Measurements from ENCODE around the gene GPR157.
"Not testable (repeated sequence)": the region's sequence is repeated elsewhere in the genome, so short reads cannot be mapped to it uniquely, and the experiment has no call there.

Gene GPR157, protein sequence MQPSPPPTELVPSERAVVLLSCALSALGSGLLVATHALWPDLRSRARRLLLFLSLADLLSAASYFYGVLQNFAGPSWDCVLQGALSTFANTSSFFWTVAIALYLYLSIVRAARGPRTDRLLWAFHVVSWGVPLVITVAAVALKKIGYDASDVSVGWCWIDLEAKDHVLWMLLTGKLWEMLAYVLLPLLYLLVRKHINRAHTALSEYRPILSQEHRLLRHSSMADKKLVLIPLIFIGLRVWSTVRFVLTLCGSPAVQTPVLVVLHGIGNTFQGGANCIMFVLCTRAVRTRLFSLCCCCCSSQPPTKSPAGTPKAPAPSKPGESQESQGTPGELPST

GRCh38 chr1:9128520-9129265 lies at the start of gene GPR157:
TSS of gene GPR157 (minus strand) at chr1:9129102. CDS start at chr1:9129027, 75 bp downstream.
- peak; percentile 83 for DNase-seq

- DNase-seq, result no peak
Measured at GRCh38 chr1:9174762-9175161, 45.9 kb upstream of the GPR157 start.

- no peak for DNase-seq
Measured at GRCh38 chr1:9174243-9174642, 45.3 kb upstream of the GPR157 start.

DNA sequence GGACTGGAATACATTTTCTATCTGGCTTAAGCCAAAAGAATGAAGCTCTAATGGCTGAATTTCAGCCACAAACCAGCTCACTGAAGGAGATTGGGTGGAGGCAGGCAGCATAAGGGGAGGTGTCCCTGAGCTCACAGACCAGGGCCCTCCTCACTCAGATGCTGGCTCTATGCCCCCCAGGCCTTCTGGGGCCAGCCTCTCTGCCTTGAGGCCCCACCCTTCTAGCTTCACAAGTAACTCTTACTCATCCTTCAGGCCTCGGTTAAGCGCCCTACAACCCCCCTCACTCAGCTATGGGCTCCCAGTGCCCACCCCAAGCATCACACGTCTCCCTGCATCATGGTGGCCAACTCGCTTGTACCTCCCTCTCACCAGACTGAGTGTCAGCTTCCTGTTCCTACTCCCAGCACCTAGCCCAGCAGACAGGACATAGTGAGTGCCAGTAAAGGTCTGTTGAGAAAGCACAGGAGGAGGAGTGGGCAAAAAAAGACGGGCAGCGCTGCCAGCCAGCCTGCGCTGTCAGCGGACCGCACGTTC lies 40.8 kb upstream of the GPR157 start:
- no peak for DNase-seq

- DNase-seq, result no peak
Measured at GRCh38 chr1:9167638-9168037, 38.7 kb upstream of the GPR157 start.

DNA sequence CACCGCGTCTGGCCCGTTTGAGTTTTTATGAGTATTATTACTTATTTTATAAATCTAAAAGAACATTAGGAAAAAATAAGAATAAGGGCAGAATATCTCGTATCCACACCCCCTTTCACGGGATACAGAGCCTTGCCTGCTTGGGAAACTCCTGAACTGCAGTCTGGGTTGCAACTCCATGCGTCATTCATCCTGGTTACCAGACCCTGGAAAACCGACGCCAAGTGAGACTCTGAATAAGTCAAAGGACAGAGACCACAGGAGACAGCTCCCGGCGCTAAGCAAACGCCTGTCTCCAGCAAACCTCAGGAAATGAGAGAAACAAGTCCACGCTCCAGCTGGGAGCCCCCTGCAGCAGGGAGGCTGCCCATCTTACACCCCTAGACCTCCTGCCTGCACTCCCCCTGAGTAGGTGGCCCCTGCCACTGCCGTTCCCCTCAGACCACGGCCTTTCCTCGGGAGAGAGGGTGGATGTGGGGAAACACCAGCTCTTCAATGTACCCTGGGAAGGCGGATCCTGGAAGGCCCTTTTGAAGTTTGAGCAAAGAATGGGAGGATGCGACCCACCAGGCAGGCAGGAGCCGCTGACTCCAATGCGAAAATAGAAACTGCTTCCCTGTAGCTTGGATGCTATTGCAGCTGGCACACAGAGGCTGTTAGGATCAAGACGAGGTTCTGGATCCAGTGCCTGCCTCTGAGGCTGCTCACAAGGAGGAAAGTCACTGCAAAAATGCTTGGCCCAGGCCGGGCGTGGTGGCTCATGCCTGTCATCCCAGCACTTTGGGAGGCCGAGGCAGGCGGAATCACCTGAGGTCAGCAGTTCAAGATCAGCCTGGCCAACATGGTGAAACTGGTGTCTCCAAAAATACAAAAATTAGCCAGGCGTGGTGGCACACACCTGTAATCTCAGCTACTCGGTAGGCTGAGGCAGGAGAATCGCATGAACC lies 37.7 kb upstream of the GPR157 start:
- no peak for DNase-seq

DNA sequence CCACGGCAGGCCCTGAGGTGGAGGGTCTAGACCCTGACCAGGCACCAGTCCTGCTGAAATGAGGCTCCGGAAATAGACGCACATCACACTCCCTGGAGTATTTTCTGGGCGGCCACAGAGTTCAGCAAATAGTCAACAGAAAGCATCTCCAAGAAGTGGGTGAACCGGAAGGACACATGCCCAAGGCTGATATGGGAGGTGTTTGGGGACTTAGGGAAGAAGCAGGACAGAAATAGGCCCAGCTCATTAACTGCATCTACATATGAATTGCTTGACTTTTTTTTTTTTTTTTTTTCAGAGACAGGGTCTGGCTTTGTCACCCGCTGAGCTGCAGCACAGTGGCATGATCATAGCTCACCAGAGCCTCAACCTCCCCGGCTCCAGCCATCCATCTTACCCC lies 36.5 kb upstream of the GPR157 start:
- DNase-seq, result no peak

GRCh38 chr1:9164919-9165318 lies 36.0 kb upstream of the GPR157 start:
- DNase-seq, result no peak

GRCh38 chr1:9164532-9164900 lies 35.6 kb upstream of the GPR157 start:
- DNase-seq, result no peak

GRCh38 chr1:9161963-9162362 lies 33.1 kb upstream of the GPR157 start:
- DNase-seq, result no peak

DNA sequence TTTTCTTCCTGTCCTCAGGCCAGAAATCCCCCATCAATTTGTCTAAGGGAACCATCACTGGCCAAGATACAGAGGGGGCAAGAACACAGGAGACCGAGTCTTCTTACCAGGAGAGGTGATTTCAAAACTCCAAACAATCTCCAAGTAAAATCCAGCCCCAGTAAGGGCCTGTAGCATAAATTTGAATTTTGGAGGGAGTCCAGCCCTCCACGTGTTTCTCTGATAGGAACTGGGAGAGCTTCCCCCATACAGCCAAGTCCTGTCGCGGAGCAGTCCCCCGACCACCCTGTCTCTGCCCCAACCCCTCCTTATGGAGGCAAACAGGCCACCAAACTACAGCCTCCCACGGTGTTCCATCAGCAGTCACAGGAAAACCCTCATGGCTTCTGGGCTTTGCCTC lies 32.4 kb upstream of the GPR157 start:
- no peak for DNase-seq

DNA sequence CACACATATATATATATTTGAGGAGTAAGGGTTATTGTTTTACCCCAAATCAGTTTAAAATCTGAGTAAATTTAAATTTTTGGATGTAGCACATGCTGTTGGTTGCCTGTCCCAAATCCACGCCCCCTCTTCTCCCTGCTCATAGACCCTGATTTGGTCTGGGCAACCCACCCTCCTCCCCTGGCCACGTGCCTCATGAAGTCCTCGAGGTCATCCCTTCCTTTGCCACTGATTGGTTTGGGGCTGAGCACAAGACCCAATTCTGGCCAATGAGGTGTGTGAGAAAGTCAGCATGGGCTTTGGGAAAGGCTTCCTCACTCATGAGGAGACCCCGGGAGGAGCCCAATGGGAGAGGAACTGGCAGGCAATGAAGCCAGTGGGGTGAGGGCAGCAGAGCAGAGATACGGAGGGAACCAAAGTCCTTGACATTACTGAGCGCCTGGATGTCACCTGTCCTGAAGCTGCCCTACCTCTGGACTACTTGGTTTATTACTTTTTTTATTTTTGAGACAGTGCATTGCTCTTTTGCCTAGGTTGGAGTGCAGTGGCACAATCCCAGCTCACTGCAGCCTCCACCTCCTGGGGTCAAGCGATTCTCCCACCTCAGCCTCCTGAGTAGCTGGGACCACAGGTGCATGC lies 31.3 kb upstream of the GPR157 start:
- DNase-seq, result no peak

DNA sequence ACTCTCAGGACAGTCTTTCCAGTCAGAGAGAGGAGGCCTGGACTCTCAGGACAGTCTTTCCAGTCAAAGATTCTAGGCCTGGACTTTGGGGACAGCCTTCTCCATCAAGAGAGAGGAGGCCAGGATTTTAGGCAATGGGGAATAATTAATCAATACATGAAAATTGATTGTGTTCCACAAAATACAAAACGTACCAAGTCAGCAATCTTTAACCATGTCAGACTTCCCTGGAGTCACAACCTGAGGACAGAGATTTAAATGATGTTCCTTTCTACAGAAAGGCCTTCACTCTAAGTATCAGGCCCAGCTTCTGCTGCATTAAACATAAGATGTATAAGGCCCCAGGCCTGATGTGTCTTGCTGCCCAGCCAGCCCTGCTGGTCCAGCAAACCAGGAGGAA lies 27.0 kb upstream of the GPR157 start:
- DNase-seq, result no peak

GRCh38 chr1:9155405-9155804 lies 26.5 kb upstream of the GPR157 start:
- not testable (repeated sequence) for DNase-seq

DNA sequence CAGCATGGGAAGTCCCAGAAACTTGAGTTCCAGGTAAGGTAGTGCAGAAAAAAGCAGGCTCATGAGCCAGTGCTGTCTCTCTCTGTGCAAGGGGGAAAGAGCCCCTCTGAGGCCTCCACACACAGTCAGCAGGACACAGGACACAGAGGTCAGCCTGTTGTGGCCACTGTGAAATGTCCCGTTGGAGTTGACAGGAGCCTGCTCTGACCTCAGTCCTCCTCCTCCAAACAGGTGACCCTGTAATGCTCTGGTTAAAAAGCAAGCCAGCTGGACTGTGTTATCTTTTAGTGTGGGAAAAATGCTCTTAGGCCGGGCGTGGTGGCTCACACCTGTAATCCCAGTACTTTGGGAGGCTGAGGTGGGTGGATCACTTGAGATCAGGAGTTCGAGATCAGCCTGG lies 24.2 kb upstream of the GPR157 start:
- DNase-seq, result no peak

DNA sequence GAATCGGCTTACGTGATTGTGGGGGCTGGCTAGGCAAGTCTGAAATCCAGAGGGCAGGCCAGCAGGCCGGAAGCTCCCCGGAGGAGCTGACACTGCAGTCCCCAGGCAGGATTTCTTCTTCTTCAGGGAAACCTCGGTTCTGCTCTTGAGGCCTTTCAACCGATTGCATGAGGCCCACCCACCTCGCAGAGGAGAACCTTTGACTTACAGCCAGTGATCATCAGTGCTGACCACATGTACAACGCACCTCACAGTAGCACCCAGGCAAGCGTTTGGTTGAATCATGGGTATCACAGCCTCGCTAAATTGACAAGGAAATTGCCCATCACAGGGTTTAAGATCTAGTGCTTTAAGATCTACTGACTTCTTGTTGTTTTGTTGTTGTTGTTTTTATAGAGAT lies 23.6 kb upstream of the GPR157 start:
- DNase-seq, result no peak

DNA sequence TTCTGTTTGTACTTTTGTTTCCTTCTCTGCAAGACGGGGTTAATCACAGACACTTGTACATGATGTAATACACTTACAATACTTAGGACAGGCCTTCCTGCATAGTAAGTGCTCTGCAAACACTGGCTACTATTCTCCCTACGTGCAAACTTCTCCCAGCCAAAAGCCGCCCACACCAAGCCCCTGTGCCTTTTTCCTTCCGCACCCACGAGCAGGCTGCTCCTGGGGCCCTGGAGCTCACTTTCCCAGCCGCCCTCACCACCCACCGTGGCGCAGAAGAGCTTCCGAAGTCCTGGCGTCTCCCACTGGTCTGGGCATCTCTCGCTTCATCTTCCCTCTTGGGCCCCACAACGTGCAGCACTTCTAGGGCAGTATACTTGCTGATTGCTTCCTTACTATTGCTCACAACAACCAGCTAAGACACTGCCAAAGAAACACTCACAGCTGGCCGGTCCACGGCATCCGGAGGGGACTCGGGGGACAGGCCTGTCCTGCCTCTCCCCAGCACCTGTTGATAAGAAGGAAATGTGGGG lies 22.5 kb upstream of the GPR157 start:
- no peak for DNase-seq

DNA sequence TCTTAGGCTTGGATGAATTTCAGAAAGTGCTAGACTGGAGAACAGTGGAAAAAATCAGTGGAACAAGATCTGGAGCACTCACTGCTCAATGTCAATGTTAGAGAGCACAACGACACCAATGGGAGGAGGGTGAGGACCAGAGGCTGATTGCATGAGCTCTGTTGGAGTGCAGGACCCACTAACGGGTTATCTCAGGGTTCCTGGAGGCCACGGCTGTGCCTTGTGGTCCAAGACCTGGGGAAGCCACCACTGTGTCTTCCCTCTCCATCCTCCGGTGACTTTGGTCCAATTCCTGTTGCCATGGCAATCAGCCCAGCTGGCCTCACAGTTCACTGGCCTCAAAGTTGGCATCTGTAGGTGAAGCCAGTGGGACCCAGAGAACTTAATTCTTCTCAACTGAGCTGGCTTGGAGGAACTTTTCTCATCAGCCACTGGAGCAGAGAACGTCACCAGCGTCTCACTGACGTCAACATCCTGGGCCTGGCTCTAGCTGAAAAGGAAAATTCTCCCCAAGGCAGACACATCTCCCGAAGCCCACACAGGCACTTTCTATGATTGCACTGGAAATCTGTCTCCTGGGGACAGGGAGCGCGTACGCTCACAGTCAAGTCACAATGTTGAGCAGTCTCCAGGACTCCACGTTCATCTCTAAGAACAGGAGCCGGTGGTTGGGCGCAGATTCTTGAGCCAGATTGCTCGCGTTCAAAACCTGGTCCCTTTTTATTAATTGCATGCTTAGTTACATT lies 21.9 kb upstream of the GPR157 start:
- DNase-seq, result no peak

GRCh38 chr1:9149837-9150581 lies 21.1 kb upstream of the GPR157 start:
- DNase-seq, result no peak

DNA sequence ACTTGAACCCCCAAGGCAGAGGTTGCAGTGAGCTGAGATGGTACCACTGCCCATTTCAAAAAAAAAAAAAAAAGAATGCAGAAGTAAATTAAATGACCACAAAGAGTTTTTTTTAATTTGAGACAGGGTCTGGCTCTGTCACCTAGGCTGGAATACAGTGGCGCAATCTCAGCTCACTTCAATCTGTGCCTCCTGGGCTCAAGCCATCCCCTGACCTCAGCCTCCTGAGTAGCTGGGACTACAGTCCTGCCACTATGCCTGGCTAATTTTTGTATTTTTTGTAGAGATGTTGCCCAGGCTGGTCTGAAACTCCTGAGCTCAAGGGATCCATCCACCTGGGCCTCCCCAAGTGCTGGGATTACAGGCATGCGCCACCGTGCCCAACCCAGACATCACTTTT lies 20.2 kb upstream of the GPR157 start:
- DNase-seq, result no peak

DNA sequence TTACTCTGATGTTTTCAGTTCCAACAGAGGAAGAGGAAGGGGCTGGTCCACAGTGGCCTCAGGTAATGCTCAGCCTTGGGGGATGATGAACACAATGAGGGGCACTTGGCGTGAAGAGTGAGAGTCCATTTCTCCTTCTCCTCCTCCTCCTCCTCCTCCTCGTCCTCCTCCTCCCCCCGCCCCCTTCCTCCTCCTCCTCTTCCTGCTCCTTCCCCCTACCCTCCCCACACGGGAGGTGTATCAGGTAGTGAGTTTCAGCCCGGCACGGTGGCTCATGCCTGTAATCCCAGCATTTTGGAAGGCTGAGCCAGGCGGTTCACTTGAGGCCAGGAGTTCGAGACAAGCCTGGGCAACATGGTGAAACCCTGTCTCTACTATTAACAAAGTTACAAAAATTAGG lies 17.3 kb upstream of the GPR157 start:
- DNase-seq, result no peak
